Measurements from ENCODE around the gene CASQ1.

Gene CASQ1

DNA sequence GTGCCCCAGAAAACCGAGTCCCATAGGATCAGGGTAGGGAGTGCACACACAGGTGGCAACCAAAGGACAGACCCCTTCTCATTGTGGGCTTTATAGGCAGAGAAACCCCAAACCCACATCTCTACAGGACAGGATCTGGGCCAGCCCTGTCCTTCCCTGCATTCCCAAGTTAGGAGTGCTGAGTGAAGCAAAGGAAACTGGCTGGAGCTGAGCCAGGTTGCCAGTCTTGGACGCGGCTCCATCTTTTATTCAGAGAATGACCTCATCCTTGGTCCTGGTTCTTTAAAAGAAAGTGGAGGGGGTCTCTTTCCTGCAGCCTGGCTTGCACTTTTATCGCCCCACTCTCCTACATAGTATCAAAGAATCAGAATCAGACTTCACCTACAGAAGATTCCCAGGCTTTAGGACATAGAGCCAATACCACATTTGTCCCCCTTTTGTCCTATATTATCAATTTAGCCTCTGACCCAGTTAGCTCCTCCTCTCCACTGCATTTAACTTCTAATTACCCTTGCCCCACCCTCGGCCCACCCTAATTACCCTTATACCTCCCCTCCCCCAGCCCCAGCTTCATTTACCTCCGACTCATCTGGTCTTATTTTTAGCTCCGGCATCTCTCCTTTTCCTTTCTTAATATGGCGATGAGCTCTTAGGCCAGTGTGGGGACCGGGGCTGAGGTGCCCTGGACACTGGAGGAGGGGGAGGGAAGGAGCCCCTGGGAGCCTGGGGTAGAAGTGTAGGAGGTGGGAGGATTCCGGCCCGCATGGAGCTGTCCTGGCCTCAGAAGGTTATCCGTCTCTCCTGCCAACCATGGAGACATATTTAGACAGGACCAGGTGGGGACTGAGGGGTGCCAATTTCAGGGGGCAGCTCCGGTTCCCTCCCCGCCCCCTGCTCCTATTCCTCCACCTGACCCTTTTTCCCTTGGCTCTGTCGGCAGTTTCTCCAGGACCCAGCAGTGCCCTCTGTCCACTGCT is at the start of gene CASQ1:
Gene CASQ1 (plus strand): TSS at position 927 of the 977 bp plus-strand sequence. CDS start 177 bp downstream, outside the sequence.
- DNase-seq = no peak

DNA sequence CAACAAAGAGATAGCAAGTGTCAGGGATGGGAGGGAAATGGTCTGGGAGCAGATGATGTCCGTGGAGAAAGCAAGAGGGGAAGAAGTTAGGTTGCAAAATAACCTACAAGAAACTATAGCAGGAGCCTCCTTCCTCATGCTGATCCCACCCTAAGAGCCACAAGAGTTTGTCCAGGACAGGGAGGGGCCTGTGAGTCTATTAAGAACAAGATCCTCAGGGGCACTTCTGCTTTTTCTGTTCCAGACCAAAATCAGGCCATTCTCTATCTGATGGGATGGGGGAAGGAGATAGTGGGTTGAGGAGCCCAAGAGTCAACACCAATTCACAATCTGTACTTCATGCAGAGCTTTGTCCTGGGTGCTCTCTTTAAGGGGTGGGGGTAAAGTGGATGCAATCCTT is 46.7 kb upstream of the CASQ1 start:
- no peak for DNase-seq

DNA sequence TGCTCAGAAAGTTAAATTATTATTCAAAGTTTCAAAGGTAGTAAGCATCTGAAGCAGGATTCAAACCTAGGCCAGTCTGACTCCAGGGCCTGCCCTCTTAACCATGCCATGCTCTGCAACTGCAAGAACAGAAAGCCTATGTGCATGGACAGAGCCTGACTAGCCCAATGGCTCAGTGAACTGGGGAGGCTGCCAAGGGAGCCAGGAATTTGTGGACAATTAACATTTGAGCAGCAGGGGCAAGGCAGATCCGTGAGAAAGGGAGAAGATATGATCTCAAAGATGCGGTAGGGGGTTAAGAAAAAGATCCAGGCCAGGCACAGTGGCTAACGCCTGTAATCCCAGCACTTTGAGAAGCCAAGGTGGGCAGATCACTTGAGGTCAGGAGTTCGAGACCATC is 45.5 kb upstream of the CASQ1 start:
- no peak for DNase-seq

DNA sequence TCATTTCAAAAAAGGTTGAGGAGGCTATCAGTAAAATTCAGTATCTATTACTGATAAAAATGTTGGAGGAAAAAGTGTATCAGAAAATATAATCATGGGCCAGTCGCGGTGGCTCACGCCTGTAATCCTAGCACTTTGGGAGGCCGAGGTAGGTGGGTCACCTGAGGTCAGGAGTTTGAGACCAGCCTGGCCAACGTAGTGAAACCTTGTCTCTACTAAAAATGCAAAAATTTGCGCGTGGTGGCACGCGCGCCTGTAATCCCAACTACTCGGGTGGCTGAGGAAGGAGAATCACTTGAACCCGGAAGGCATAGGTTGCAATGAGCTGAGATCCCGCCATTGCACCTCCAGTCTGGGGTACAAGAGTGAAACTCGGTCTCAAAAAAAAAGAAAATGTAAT is 44.3 kb upstream of the CASQ1 start:
- no peak for DNase-seq

DNA sequence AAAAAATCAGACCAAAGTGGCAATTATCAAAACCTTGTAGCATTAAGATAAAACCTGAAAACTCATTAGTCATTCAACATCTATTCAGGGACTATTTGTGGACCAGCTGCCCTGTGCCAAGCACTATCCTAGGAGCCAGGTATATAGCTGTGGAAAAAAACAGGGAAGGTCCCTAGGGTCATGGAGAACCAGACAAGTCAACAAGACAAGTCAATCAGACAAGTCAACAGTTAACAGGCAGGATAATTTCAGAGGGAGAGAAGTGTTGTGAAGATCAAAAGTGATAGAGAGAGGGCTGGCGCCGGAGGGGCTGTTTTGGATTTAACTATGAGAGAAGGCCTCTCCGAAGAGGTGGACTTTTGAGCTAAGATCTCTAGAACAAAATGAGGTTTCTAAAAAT is 42.3 kb upstream of the CASQ1 start:
- no peak for DNase-seq

DNA sequence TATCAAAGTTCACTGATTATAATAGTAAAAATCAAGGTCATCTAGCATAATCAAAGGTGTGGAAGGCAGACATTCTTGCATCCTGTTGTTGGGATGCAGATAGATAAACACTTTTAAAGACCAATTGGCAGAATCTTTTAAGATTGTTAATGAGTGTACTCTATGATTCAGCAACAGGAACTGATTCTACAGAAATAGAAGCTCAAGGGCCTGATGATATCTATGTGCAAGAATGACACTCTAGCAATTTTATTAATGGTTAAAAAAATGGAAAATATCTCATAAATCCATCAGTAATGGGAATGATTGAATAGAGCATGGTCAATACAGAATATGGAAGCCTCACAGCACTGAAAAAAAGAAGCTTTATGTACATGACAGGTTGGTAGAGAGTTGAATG is 41.1 kb upstream of the CASQ1 start:
- no peak for DNase-seq

DNA sequence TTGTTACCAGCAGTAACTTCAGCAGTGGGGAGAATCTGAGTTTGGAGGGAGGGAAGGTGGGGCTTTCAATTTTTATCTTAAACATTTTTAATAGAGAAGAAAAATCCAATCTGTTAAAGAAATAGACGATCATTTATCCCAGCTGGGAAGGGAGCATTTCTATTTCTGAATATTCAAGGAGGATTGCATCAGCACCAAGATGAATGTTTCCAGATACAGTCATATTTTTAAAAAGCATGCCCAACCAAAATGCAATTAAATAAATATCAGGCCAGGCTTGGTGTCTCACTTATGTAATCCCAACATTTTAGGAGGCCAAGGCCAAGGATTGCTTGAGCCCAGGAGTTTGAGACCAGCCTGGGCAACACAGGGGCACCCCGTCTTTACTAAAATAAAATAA is 40.7 kb upstream of the CASQ1 start:
- DNase-seq = no peak

DNA sequence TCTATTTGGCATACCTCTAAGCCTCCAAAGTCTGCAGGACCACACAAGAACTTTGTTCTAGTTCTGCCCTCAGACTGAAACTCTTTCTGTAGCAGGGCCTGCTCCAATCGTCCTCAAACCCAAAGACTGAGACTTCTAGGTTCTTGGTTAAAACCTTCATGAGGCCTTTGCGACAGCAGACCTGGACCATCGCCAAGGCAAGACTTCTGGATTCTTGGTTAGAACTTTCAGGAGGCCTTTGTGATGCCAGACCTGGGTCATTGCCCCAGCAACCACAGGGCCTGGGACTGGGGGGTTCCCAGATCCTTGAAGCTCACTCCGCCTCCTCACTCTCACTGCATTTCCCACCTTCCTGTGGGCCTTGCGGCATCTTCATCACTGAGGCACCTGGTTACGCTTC is 39.1 kb upstream of the CASQ1 start, which contains the start of gene ATP1A4:
Gene ATP1A4 (plus strand): TSS at position 301 of the 400 bp plus-strand sequence. CDS start 438 bp downstream, outside the sequence.
- no peak for DNase-seq

DNA sequence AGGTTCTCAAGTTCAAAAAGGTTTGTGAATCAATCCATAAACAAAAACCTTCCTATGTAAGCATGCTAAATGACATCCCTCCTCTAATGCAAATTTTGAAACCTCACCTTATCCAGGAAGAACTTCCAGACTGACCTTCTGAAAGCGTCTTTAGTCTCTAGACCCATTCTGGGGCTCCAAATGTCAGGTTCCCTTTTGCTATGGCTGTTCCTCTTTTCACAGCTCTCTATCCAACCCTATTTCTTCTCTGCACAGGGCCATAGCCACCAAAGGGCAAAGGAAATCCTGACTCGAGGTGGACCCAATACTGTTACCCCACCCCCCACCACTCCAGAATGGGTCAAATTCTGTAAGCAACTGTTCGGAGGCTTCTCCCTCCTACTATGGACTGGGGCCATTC is 35.6 kb upstream of the CASQ1 start:
- no peak for DNase-seq

DNA sequence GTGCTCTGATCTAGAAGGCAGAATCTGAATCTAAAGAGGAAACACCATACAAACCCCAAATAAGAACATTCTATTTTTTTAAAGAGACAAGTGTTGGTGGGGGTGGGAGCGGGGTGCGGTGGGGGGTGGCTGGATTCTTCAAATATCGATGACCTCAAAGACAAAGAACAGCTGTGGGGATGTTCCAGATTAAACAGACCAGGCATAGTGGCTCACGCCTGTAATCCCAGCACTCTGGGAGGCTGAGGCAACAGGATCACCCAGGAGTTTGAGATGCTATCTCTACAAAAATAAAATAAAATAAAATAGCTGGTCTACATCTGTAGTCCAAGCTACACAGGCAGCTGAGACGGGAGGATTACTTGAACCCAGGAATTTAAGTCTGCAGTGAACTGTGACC is 34.0 kb upstream of the CASQ1 start:
- no peak for DNase-seq

DNA sequence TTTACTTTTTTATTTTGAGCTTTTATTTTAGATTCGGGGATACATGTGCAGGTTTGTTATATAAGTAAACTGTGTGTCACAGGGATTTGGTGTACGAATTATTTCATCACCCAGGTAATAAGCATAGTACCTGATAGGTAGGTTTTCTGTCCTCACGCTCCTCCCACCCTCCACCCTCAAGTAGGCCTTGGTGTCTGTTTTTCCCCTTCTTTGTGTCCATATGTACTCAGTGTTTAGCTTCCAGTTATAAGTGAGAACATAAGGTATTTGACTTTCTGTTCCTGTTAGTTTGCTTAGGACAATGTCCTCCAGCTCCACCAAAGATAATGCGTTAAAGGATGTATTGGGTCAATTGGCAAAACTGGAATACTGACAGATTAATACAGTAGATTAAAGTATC is 33.2 kb upstream of the CASQ1 start:
- no peak for DNase-seq

DNA sequence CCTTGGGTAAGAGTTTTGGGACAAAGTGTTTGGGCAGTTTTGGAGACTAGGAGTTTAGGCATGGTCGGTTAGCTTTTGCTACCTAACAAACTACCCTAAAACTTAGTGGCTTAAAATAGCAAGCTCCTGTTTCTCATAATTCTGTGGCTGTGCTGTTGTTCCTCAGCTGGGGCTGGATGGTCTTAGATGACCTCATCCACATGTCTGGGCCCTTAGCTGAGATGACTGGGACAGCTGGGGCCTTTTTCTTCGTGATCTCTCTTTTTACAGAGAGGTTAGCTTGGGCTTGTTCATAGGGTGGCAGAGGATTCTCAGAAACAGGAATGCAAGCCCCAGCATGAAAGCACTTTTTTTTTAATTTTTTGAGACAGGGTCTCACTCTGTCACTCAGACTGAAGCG is 32.3 kb upstream of the CASQ1 start:
- no peak for DNase-seq

DNA sequence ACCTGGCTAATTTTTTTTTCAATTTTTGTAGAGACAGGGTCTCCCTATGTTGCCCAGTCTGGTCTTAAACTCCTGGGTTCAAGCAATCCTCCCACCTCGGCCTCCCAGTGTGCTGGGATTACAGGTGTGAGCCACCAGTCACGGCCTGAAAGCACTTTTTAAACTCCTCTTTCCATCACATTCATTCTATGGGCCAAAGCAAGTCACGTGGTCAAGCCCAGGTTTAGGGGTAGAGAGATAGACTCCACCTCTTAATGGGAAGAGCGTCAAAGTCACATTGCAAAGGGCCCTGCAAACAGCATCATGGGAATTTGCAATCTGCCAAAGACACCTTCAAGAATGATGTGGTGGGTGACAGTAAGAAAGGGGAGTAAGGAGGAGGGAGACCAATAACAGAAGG is 31.8 kb upstream of the CASQ1 start:
- DNase-seq = no peak

DNA sequence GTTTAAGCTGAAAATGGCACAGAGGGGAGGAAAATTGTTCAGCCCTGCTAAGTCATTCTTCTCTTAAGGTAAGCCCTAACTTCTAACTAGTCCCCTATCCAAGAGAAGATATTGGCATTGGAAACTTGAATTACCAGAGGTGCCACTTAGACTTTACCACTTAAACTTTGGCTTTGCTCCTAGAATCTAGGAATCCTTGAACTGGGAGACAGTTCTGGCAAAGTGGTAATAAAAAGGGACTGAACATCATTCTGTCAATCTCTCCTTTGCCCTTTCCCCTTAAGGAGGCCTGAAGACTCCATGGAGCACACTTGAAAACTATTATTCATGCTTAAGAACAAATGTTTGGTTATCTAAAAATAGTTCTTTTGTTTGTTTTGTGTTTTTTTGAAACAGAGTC is 30.5 kb upstream of the CASQ1 start:
- DNase-seq = no peak

DNA sequence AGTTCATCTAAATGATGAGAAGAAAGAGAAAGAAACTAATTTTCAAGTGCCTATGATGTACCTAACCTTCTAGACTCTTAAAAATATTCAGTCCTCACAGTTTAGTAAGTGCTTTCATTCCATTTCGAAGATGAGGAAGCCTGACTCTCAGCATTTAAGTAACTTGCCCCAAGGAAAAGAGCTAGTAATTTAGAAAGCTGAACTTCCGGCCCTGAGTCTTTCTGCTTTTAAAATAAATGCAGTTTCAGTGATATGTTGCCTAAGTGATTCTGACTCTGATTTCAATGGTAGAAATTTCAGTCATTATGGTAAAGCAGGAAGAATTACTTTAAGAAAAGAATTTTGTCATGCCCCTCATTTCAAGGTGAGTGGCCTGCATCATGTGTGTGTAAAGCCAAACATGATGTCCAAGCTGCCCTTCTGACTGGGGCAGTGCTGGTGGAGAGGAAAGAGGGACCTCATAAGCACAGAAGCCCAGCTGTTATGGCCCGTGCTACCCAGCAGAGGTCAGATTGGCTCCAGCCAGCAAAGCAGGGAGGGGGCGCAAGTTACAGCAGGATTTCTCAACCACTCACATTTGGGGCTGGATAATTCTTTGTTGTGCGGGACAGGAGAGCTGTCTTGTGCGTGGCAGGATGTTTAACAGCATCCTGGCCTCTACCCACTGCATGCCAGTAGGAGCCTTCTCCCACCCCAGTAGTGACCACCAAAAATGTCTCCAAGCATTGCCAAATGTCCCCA is 28.2 kb upstream of the CASQ1 start:
- DNase-seq = no peak

DNA sequence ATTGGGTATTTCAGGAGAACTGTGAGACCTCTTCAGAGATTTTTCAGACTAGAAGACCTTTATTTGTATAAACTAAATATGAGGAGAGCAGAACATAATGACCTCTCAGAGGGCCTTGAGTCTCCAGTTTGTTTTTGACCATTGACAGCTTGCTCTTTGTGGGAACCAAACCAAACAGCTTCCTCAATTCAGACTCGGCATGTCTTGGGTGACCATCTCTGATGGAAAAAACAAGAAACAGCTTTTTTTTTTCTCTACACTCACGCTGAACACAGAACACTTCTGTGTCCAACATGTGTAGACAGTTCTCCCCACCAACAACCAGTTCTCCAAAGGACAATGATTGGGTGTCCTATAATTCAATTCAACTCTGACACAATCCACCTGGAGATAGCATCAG is 27.4 kb upstream of the CASQ1 start:
- DNase-seq = no peak

DNA sequence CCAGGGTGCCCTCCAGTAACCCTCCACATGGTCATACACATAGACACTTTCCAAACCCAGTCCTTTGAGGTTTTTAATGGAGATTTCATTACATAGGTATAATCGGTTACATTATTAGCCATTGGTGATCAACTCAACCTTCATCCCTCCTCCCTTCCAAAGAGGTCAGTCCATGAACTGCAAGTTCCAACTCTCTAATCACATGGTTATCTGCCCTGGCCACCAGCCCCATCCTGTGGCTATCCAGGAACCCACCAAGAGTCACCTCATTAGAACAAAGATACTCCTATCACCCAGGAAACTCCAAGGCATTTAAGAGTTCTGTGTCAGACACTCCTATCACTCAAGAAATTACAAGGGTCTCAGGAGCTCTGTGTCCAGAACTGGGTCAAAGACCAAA is 26.8 kb upstream of the CASQ1 start:
- DNase-seq = no peak

DNA sequence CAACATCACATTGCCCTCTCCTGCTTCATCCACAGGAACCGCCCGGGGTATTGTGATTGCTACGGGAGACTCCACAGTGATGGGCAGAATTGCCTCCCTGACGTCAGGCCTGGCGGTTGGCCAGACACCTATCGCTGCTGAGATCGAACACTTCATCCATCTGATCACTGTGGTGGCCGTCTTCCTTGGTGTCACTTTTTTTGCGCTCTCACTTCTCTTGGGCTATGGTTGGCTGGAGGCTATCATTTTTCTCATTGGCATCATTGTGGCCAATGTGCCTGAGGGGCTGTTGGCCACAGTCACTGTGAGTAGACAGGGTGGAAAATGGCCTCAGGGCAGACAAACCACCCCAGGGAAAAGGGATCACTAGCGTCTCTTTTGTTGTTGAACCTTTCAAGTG is 26.3 kb upstream of the CASQ1 start:
- DNase-seq = no peak

DNA sequence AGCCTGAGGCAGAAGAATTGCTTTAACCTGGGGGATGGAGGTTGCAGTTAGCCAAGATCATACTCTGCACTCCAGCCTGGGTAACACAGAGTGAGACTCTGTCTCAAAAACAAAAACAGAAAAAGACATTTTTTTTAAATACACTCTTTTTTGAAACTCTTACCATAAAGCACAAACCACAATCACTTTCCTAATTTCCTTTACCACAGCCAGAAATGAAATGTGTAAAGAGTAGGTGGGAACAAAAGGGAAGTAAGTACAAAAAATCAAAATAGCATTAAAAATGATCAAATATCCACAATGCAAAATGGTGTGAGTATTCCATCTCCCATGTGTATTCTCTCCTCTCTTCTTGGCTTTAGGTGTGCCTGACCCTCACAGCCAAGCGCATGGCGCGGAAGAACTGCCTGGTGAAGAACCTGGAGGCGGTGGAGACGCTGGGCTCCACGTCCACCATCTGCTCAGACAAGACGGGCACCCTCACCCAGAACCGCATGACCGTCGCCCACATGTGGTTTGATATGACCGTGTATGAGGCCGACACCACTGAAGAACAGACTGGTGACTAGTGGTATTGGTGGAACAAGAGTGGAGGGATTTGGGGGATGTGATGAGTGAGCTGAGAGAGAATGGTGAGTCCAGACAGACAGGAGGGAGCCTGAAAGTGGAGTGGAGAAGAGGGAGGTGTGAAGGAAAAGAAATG is 24.1 kb upstream of the CASQ1 start:
- DNase-seq = no peak

DNA sequence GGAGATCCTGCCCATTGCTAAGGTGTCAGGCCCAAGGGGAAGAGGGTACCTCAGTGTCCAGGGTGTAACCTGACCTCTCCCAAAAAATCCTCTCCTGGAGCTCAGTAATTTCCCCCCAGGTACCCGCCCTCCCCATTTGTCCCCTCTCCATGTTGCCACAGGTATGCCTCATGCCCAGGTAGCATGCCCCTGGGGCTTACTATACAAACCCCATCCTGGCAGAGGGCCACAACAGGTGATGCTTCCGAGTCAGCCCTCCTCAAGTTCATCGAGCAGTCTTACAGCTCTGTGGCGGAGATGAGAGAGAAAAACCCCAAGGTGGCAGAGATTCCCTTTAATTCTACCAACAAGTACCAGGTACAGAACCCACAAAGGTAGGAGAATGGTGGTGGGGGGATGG is 23.3 kb upstream of the CASQ1 start:
- no peak for DNase-seq

DNA sequence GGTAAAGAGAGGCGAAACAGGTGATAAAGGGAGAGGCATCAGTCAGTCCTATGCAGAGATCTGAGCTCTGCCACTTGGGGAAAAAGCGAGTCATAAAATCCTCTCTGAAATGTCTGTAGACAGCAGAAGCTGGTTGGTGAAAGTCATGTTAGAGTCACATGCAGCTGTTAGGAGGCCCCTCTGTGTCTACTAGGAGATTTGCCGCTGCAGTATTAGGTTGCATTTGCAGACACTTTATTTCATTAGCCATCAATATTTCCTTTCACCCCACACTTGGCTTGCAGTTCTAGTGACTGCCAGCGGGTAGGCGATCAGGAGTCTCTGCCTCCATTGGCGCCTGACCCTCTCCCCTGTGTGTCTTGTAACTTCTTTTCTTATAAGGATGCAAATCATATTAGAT is 22.8 kb upstream of the CASQ1 start:
- no peak for DNase-seq

DNA sequence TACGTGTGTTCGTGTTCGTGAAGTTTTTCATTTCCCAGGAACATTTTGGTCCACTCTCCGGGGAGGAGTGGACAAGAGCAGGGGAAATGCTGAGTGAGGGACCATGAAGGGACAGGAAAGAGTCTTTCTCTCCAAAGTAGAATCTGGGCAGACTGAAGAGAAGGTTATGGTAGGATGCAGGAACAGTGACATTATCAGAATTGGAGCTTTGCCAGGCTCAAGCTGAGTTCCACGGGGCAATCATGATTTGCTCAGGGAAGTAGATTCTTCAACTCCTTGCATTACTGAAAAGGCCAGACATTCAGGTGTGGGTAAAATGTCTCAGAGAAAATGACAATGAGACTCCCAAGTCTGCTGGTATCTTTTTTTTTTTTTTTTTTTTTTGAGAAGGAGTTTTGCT is 22.4 kb upstream of the CASQ1 start:
- no peak for DNase-seq

DNA sequence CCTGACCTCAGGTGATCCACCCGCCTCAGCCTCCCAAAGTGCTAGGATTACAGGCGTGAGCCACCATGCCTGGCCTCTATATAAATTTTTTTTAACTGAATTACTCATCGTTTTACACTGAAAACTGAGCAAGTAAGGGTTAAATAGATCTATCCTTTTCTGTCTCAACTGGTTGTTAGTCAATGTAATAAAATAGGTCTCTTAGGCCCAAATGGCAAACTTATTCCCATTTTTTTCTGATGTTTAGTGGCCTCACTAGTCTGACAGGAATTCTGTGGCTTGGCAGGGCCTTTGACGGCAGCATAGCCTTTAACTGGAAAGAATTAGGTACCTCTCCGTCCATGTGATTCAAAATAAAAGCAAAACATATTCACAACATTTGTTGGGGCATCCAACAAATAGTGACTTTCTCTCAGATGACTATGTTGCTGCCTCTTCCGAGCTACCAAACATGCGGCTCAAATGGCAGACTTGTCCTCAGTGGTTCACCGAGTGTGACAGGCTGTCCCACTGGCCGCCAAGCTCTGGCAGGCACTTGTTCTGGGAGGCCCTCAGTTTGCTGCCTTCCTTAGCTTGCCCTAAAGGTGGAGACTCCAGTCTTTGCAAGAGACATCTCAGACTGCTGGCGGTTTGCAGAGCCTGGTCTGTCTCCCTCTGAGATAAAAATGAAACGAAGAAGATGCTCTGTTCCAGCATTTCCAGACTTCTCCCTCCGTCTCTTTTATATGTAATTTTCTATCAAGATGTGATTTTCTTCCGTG is 21.6 kb upstream of the CASQ1 start:
- no peak for DNase-seq
